ENCODE results near the gene BCAS3.
"Not testable (repeated sequence)": the region's sequence is repeated elsewhere in the genome, so short reads cannot be mapped to it uniquely, and the experiment has no call there.

BCAS3 gene

GRCh38 chr17:61000911-61001310 is 323.3 kb downstream of the BCAS3 start:
- Histone ChIP-seq H3K9me3 (no peaks in the 10 kb centered on the region), H3K27me3 (no peaks in the 10 kb centered on the region), H3K4me1 (peaks cover 12% of the 10 kb centered on the region), H3K36me3 (no peaks in the 10 kb centered on the region), H3K4me3 (ENCODE audit: low read depth, low read length) (no peak overlapping the region)
- peak; percentile 45 for TF ChIP-seq CTCF (IDR thresholded peaks at IDR 0.05; ENCODE audit: low read depth, low read length)
- DNase-seq = no peak

- Histone ChIP-seq H3K9me3 (no peaks in the 10 kb centered on the region), H3K4me1 (peaks cover 12% of the 10 kb centered on the region), H3K36me3 (no peaks in the 10 kb centered on the region), H3K27me3 (no peaks in the 10 kb centered on the region), H3K4me3 (ENCODE audit: low read depth, low read length) (no peak overlapping the region)
- DNase-seq = peak; percentile 29
- TF ChIP-seq CTCF (IDR thresholded peaks at IDR 0.05; ENCODE audit: low read depth, low read length) = peak; percentile 63
These were observed 324.7 kb downstream of the BCAS3 start for GRCh38 chr17:61002316-61002736.

- DNase-seq = no peak
- Histone ChIP-seq H3K4me1 (peaks cover 15% of the 10 kb centered on the region), H3K4me3 (ENCODE audit: low read depth, low read length) (no peak overlapping the region), H3K36me3 (no peaks in the 10 kb centered on the region), H3K9me3 (no peaks in the 10 kb centered on the region), H3K27me3 (no peaks in the 10 kb centered on the region)
- TF ChIP-seq CTCF (IDR thresholded peaks at IDR 0.05; ENCODE audit: low read depth, low read length) = no peak
These were observed 327.7 kb downstream of the BCAS3 start for GRCh38 chr17:61005358-61005757.

- DNase-seq; H3K27me3 ChIP-seq; H3K9me3 ChIP-seq; H3K36me3 ChIP-seq; H3K4me3 ChIP-seq (ENCODE audit: low read depth, low read length): not testable (repeated sequence)
- peaks cover 13% of the 10 kb centered on the region for H3K4me1 ChIP-seq
These were observed 328.3 kb downstream of the BCAS3 start for GRCh38 chr17:61005958-61006357.

GRCh38 chr17:61007980-61008379 is 330.3 kb downstream of the BCAS3 start:
- Histone ChIP-seq H3K4me3 (ENCODE audit: low read depth, low read length) (no peak overlapping the region), H3K27me3 (no peaks in the 10 kb centered on the region), H3K36me3 (no peaks in the 10 kb centered on the region), H3K4me1 (peaks cover 5% of the 10 kb centered on the region), H3K9me3 (no peaks in the 10 kb centered on the region)
- DNase-seq = no peak
- no peak for TF ChIP-seq CTCF (IDR thresholded peaks at IDR 0.05; ENCODE audit: low read depth, low read length)

GRCh38 chr17:61009663-61010062 is 332.0 kb downstream of the BCAS3 start:
- peak; percentile 24 for DNase-seq
- H3K9me3 ChIP-seq = no peaks in the 10 kb centered on the region
- no peak overlapping the region for H3K4me3 ChIP-seq (ENCODE audit: low read depth, low read length)
- peaks cover 6% of the 10 kb centered on the region for H3K4me1 ChIP-seq
- no peak for TF ChIP-seq CTCF (IDR thresholded peaks at IDR 0.05; ENCODE audit: low read depth, low read length)
- no peaks in the 10 kb centered on the region for H3K27me3 ChIP-seq
- H3K36me3 ChIP-seq = no peaks in the 10 kb centered on the region

GRCh38 chr17:61010661-61011170 is 333.1 kb downstream of the BCAS3 start:
- H3K27me3 ChIP-seq = no peaks in the 10 kb centered on the region
- TF ChIP-seq CTCF (IDR thresholded peaks at IDR 0.05; ENCODE audit: low read depth, low read length) = no peak
- H3K4me3 ChIP-seq (ENCODE audit: low read depth, low read length) = no peak overlapping the region
- peaks cover 6% of the 10 kb centered on the region for H3K4me1 ChIP-seq
- DNase-seq = no peak
- H3K36me3 ChIP-seq = no peaks in the 10 kb centered on the region
- no peaks in the 10 kb centered on the region for H3K9me3 ChIP-seq
